HG03432 (cell line): ENCODE results near the gene LIPT2.

Experiments used
- ATAC-seq: cut with Tn5 transposase; IDR thresholded peaks from one replicate; pipeline ENCODE4 v1.9.1; 2021; ENCODE audit warnings: mild to moderate bottlenecking, moderate library complexity; ENCODE audit not compliant: unreplicated experiment

The LIPT2 gene

GRCh38 chr11:74466916-74467885, 26.3 kb downstream of the LIPT2 start, which contains the start of gene KCNE3:
Gene KCNE3, minus strand, starts transcription at chr11:74467549. Its CDS starts 9,986 bp downstream, at chr11:74457563.
- ATAC-seq: no peak

GRCh38 chr11:74465291-74465708, 28.2 kb downstream of the LIPT2 start:
- no peak for ATAC-seq

GRCh38 chr11:74464746-74465145, 28.8 kb downstream of the LIPT2 start:
- no peak for ATAC-seq

GRCh38 chr11:74463216-74463615, 30.3 kb downstream of the LIPT2 start:
- no peak for ATAC-seq

- no peak for ATAC-seq
Observed at GRCh38 chr11:74462631-74463030, 30.9 kb downstream of the LIPT2 start.

- no peak for ATAC-seq
Observed at GRCh38 chr11:74462009-74462408, 31.5 kb downstream of the LIPT2 start.

- no peak for ATAC-seq
Observed at GRCh38 chr11:74460481-74461154, 32.9 kb downstream of the LIPT2 start.

- no peak for ATAC-seq
Observed at GRCh38 chr11:74460065-74460464, 33.5 kb downstream of the LIPT2 start.

GRCh38 chr11:74459584-74459983, 33.9 kb downstream of the LIPT2 start:
- ATAC-seq: no peak

- ATAC-seq: no peak
Observed at GRCh38 chr11:74457356-74457755, 36.2 kb downstream of the LIPT2 start.

GRCh38 chr11:74453373-74453975, 40.0 kb downstream of the LIPT2 start:
- no peak for ATAC-seq

- ATAC-seq: no peak
Observed at GRCh38 chr11:74452366-74452765, 41.2 kb downstream of the LIPT2 start.

GRCh38 chr11:74450318-74450717, 43.2 kb downstream of the LIPT2 start:
- ATAC-seq: no peak

- peak; percentile 63 for ATAC-seq
Observed at GRCh38 chr11:74449369-74449931, 44.1 kb downstream of the LIPT2 start.

GRCh38 chr11:74447720-74448119, 45.8 kb downstream of the LIPT2 start:
- ATAC-seq: no peak

GRCh38 chr11:74446532-74446938, 47.0 kb downstream of the LIPT2 start:
- no peak for ATAC-seq

GRCh38 chr11:74444173-74444826, 49.2 kb downstream of the LIPT2 start:
- no peak for ATAC-seq

- no peak for ATAC-seq
Observed at GRCh38 chr11:74443071-74443864, 50.3 kb downstream of the LIPT2 start.

- ATAC-seq: no peak
Observed at GRCh38 chr11:74442636-74443035, 50.9 kb downstream of the LIPT2 start.
